Vagina (tissue), 2 donors: Measurements from ENCODE around the gene NAB1.

Source experiments
- POLR2AphosphoS5 ChIP-seq, 2 donors: sonication (generic); formaldehyde crosslinking; IDR thresholded peaks; one replicate each; pipeline ENCODE4 v1.9.0; 2017; ENCODE audit warnings: antibody characterized with exemption in 2 of 2, mild to moderate bottlenecking in 2 of 2, low read depth in 1 of 2; ENCODE audit not compliant: insufficient read depth in 1 of 2
- TF ChIP-seq, protein P1 (sequence below), 3 experiments: fragments of 450-650 bp in 2 of 3; fragments of 200-600 bp in 1 of 3; sonication (generic) in 1 of 3; IDR thresholded peaks; one replicate each; pipeline ENCODE4 v1.5.1; 2017 to 2019; ENCODE audit warnings: antibody characterized with exemption in 3 of 3, mild to moderate bottlenecking in 2 of 3, moderate library complexity in 2 of 3

DNA sequence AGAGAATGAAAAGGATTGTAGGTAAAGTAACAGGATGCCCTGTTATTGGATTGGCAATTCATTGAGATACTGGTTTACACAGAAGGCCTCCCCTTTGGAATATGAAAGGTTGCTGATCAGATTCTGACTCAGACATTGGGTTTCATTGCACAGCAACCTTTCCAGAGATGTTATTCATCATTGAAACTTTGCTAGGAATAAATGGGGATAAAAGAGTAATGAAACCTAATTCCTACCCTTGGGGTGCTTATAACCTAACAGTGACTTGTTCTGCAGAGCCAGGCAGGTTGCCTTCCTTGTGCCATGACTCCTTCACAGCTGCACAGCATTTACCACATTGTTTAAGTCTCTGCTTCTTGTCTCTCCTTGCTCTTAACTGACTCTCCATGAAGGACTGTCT, 5.0 kb downstream of the NAB1 start:
- TF ChIP-seq POLR2AphosphoS5 (IDR thresholded peaks at IDR 0.05; ENCODE audit: insufficient read depth in 1 of 2, low read depth in 1 of 2): no peak
- TF ChIP-seq, protein P1, sequence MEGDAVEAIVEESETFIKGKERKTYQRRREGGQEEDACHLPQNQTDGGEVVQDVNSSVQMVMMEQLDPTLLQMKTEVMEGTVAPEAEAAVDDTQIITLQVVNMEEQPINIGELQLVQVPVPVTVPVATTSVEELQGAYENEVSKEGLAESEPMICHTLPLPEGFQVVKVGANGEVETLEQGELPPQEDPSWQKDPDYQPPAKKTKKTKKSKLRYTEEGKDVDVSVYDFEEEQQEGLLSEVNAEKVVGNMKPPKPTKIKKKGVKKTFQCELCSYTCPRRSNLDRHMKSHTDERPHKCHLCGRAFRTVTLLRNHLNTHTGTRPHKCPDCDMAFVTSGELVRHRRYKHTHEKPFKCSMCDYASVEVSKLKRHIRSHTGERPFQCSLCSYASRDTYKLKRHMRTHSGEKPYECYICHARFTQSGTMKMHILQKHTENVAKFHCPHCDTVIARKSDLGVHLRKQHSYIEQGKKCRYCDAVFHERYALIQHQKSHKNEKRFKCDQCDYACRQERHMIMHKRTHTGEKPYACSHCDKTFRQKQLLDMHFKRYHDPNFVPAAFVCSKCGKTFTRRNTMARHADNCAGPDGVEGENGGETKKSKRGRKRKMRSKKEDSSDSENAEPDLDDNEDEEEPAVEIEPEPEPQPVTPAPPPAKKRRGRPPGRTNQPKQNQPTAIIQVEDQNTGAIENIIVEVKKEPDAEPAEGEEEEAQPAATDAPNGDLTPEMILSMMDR (IDR thresholded peaks at IDR 0.05): no peak
